ENCODE results near the gene ELAPOR2.
"Not testable (repeated sequence)": the region's sequence is repeated elsewhere in the genome, so short reads cannot be mapped to it uniquely, and the experiment has no call there.

Gene ELAPOR2

GRCh38 chr7:87044713-87045112 is 14.7 kb downstream of the ELAPOR2 start:
- DNase-seq, result not testable (repeated sequence)

DNA sequence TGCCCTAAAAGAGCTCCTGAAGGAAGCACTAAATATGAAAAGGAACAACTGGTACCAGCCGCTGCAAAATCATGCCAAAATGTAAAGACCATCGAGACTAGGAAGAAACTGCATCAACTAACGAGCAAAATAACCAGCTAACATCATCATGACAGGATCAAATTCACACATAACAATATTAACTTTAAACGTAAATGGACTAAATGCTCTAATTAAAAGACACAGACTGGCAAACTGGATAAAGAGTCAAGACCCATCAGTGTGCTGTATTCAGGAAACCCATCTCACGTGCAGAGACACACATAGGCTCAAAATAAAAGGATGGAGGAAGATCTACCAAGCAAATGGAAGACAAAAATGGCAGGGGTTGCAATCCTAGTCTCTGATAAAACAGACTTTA is 17.9 kb downstream of the ELAPOR2 start:
- DNase-seq, result not testable (repeated sequence)

- DNase-seq, result peak in 1 of 5 donors; percentile 4
Observed at GRCh38 chr7:87039691-87040299, 19.7 kb downstream of the ELAPOR2 start.

DNA sequence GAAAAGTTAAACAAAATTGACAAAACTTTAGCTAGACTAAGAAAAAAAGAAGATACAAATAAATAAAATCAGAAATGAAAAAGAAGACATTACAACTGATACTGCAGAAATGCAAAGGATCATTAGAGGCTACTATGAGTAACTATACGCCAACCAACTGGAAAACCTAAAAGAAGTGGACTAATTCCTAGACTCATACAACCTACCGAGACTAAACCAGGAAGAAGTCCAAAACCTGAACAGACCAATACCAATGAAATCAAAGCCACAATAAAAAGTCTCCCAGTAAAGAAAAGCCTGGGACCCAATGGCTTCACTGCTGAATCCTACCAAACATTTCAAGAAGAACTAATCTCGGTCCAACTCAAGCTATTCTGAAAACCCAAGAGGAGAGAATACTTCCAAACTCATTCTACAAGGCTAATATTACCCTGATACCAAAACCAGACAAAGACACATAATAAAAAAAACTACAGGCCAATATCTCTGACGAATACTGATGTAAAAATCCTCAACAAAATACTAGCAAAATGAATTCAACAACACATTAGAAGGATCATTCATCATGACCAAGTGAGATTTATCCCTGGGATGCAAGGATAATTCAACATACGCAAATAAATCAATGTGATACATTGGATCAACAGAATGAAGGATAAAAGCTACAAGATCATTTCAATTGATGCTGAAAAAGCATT is 20.3 kb downstream of the ELAPOR2 start:
- DNase-seq, result no peak

DNA sequence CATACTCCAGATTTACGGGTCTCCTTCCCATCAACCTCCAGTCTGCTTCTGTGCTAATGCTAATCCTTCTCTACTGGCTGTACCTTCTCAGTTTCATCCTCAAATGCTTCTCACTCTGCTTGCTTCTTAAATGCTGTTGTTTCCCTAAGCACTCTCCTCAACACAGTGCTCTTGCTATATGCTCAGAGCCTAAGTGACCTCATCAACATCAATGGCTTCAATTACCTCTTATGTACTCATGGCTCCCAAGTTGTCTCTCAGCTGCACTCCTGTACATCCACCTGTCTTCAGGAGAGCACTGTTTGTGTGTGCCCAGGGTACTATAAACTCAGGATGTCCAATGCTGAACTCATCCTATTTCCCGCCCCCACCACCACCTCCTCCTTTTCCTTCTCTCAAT is 22.5 kb downstream of the ELAPOR2 start:
- DNase-seq, result no peak

- no peak for DNase-seq
Observed at GRCh38 chr7:87032604-87033339, 26.7 kb downstream of the ELAPOR2 start.

GRCh38 chr7:87029078-87029477 is 30.4 kb downstream of the ELAPOR2 start:
- no peak for DNase-seq

- DNase-seq, result no peak
Observed at GRCh38 chr7:87028636-87029035, 30.8 kb downstream of the ELAPOR2 start.

DNA sequence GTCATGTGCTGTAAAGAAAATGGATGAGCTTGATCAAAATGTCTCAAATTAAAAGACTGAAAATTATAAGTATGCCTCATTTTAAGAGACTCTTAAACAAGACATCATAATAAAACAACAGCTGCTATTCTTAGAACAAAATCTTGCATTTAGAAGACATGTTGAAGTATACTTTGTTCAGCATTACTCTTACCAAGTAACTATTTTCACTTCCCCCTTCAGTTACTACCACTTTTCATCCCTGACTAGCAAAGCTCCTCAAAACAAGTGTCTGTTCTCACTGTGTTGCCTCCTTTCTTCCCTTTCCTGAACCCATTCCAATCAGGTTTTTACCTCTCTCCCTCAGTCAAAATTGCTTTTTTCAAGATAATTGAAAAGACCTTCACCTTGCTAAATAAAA is 31.6 kb downstream of the ELAPOR2 start:
- DNase-seq, result no peak

- DNase-seq, result no peak
Observed at GRCh38 chr7:87021285-87021684, 38.2 kb downstream of the ELAPOR2 start.

DNA sequence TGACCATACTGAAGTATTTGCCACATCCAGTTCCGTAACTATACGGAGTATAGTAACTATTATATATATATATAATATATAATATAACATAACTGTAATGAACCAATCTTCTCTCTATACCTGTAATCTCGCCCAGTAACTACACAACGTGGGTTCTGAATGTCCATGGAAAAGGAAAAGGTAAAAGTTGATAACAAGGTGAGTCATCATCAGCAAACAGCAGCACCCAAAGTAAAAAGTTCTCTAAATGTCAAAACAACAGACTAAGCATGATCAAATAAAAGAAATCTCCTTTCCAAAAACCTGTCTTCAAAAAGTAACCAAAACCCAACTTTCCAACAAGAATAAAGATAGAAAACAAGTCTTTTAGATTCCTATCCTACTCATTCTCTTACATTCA is 42.8 kb downstream of the ELAPOR2 start:
- DNase-seq, result no peak

DNA sequence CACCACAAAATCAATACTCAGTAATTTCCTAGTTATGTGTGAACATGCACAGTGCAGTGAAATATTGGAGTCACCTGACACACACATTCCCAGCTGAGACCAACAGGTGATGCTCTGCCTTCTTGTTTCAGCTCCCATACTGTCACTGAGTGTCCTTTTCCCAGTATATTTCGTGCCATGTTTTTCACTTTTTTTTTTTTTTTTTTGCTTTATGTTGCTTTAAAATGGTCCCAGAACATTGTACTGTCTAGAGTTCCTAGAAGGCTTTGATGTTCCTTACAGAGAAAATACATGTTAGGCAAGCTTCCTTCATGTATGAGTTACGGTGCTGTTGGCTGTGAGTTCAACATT is 45.6 kb downstream of the ELAPOR2 start:
- DNase-seq, result no peak

DNA sequence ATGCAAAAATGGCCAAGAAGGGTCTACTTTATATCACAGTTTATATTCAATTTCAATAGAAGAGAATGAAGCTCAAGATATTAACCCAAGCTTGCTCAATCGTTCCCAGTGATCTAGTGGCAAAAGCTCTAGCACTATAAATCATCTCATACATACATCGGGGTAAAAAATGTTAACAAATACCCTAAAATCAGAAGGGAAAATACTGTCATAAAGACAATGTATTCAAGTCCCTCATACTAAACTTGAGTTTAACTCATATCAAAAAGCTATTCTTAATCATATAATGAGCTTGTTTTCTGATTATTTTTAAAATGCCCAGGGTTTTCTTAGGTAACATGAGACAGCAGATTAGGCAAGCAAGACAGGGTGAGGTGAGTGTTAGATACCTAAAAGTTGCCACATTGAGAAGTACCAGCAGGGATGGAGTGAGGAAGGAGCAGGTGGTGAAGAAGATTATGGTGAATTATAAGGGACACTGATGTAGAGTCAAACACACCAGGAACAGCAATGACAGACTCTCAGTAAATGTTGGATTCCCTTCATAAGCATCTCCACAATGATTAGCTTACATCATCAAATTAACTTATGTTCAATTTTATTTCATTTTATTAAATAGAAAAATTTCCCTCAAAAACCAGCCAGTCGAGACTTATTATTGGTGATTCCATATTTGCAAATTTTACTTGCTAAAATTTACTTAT is 46.2 kb downstream of the ELAPOR2 start:
- DNase-seq, result no peak
